Activated CD8-positive, alpha-beta memory T cell treated with anti-CD3 and anti-CD28 coated beads for 4 hours (primary cell): ENCODE measurements around the gene RINL.

Experiments used
- DNase-seq, 2 donors: peaks; one replicate each; pipeline ENCODE4 v3.0.0-alpha.2; 2020; ENCODE audit warnings: low read depth in 2 of 2

The RINL gene

DNA sequence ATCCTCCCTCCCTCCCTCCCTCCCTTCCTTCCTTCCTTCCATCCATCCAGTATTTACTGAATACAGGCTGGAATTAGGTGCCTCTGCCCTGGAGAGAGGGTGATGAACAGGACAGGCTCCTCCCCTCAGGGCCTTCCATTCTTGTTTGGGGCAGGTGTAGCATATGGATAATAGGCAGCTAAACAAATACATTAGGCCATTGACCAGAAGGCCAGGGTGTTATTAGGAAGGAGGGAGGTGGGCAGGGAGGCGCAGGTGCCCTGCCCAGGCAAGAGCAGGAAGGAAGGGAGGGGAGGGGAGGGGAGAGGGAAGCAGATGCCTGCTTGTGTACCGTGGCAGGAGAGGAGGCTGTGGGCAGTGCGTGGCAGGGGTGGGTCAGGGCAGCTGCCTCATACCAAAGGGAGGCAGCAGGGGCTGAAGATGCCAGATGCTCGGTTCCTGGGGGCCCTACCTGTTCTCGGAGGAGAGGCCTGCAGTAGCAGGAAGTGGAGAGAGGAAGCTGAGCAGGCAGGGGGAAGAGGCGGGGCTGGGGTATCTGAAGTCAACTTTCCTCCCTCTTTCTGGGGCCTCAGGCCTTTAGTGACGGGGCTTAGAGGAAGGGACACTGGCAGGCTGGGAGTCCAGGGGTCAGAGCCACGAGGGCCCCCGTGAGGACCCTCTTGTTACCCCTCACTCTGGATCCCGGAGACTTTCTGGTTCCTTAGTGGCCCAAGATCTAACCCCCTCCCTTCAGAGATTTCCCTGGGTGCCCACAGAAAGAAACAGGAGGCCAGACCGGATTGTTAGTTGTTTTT is at the start of gene RINL:
Gene RINL (minus strand): TSS at position 495 of the 794 bp plus-strand sequence. CDS start 1,533 bp downstream, outside the sequence.
- peak in 1 of 2 donors; percentile 40 for DNase-seq

DNA sequence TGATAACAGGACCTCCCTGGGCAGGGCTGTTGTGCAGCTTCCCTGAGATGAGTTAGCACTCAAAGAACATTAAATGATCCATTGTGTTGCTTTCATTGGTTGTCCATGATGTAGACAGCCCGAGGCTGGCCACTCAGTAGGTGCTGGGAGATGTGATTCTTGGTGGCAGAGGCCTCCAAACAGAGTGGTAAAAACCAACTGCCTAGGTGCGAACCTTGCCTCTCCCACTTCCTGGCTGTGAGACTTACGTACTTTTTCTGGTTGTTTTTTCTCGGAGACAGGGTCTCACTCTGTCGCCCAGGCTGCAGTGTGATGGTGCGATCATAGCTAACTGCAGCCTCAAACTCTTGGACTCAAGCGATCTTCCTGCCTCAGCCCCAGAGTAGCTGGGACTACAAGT is 46.3 kb upstream of the RINL start:
- DNase-seq, result peak in 1 of 2 donors; percentile 12

DNA sequence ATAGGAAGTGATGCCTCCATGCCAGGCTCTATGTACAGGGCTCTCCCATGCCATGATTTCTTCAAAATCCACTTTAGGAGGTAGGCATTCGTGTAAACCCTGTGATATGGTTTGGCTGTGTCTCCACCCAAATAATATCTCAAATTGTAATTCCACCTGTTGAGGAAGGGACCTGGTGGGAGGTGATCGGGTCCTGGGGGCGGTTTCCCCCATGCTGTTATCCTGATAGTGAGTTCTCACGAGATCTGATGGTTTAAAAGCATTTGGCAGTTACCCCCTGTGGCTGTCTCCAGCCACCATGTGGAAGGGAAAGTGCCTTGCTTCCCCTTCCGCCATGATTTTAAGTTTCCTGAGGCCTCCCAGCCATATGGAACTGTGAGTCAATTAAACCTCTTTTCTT is 44.4 kb upstream of the RINL start:
- DNase-seq, result no peak

DNA sequence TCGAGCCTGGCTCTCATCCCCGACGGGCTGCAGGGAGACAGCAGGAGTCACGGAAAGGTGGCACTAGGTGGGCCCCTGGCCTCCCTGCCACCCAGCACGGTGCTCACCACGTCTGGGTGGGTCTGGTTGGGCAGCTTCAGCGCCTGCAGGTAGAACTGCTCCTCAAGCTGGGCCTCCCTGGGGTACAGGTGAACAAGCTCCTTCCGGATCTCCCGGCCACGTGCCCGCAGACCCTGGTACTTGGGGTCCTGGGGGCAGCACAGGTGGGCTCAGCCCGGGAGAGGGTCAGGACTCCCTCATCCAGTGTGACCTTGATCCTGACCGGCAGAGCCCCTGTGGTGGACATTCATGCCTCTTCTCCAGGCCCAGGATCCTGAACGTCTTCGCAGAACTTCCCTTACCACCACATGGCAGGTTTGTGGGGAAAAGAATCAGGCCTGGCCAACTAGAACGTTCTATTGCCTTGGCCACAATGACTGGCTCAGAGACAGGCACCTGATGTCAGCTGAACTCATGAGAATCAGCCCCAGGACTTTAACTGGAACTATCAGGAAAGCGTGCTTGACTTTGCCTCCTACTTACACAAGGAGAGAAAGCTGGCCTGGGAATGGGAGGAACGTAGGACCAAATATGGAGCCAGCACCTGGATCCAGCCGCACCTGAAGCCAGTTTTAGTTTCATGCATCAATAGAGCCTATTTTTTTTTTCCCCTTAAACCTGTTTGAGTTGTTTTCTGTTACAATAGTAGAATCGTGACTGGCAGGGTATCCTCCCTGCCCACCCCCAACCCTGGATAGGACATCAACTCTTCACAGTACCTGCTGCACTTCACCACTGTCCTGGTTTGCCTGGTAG is 43.6 kb upstream of the RINL start:
- DNase-seq, result no peak

DNA sequence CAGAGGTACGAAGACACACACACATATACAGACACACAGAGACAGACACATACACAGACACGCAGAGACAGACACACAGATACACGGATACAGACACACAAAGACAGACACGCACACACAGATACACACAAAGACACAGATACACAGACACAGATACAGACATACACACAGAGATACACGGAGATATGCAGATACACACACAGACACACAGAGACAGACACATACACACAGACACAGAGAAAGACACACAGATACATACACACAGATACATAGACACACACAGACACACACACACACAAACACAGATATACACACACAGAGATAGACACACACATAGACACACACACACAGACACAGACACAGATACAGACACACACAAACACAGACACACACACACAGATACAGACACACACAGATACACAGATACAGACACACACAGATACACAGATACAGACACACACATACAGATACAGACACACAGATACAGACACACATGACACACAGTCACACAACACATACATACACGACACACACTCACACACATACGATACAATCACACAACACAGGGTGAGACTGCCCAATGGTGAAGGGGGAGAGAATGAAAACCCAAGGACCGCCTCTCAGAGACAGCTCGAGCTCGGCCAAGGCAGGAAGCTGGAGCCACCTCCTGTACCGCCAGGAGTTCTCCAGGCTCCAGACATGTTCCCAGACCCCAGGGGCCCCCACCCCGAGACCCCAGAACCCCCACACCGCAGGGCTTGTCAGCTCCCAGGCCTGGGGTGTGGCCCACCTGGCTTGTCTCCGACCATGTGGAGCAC is 42.7 kb upstream of the RINL start:
- no peak for DNase-seq

DNA sequence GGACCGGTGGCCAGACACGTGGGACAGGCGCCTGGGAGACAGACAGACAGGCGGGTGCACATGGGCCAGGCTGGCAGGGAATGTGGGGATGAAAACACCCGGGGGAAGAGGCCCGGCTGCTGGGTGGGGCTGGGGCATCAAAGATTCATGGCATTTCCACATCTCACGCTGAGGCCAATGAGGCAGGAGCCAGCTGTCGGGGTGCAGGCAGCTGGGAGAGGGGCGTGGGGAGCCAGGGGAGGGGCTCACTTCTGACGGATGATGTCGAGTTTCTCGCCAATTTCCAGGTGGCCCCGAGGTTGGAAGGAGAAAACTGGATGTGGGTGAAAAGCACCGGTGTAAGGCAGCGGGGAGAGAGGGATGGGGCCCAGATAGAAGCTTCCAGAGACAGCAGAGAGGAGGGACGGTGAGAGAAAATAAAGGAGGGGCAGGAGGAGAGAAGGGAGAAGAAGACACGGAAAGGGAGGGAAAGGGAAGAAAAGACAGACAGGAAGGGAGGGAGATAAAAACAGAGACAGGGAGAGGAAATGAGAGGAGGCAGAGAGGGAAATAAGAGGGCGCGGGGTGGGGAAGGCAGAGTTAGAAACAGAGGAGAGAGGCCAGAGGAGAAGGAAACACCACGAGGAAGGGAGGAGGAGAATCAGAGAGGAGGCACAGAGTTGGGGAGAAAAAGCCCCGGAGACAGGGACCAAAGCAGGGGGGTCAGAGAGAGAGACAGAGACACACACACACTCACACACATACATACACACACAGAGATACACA is 41.9 kb upstream of the RINL start:
- DNase-seq, result no peak

DNA sequence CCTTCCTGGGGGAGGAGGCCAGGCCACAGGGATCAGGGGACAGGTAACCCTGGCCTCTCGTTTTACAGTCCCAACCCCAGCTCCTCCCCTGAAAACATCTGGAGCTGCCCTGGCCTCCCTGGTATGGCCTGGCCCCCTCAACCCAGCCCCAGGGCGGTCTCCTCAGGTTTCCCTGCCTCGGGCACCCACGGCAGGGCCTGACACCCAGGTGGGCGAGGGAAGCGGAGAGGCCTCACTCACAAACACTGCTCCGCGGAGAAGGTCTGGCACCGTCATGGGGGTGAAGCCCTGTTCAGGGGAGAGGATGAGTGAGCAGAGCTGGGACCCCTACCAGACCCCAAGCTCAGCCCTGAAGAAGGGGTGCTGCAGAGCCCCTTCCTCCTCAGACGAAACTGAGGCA is 40.5 kb upstream of the RINL start:
- DNase-seq, result no peak

GRCh38 chr19:38917921-38918491 is 39.9 kb upstream of the RINL start:
- no peak for DNase-seq

DNA sequence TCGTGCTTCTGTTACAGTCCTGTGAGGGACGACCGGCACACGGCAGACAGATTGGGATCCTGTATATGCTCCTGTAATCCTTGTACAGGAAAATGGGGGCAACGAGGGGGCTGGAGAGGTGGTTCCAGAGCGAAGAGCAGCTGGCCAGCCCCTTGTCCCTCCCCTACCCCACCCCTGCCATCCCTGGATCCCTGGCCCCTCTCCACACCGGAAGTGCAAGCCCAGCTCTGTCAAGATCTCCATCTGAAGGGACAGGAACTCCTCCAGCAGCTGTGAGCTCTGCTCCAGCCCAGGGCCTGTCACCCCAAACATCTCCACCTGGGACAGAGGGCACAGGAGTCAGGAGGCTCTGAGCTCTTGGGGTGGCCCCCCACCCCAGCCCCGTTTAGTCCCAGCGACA is 39.4 kb upstream of the RINL start:
- no peak for DNase-seq

DNA sequence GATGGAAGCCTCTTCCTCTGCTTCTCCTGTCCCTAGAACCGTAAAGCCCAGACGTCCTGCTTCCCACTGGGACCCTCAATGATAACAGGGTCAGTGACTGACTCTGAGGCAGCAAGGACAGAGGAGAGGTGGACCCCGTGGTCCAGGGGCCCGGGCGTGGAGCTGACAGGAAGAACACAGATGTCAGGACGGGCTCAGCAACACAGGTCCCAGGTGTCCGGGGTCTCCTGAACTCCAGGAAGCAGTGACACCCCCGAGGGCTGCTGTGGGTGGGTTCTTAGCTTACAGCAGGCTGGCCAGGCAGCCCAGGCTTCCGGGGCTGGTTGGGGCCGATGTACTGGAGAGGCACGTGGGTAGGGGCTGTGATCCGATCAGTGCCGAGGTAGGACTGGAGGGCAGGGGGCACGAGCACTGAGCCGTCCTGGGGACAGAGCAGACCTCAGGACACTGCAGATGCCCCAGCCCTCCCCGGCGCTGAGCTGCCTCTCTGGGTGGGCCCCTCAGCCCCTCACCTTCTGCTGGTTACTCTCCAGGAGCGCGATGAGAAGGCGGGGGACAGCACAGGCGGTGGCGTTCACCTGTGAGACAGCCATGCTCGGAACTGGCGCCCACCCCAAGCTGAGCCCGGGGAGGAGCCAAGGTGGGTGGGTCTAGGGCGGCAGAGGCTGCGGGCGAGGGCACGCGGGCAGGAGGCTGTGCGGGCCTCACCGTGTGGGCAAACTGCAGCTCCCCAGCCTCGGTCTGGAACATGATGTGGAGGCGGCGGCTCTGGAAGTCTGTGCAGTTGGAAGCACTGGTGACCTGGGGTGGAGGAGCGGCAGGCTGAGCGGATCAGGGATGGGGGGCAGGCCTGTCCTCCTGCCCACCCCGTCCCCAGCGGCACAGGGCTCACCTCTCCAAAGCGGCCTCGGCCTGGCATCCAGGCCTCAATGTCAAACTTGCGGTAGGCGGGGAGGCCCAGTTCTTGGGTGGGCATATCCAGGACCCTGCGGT is 37.5 kb upstream of the RINL start:
- DNase-seq, result no peak

GRCh38 chr19:38913958-38914357 is 35.9 kb upstream of the RINL start:
- DNase-seq, result no peak

DNA sequence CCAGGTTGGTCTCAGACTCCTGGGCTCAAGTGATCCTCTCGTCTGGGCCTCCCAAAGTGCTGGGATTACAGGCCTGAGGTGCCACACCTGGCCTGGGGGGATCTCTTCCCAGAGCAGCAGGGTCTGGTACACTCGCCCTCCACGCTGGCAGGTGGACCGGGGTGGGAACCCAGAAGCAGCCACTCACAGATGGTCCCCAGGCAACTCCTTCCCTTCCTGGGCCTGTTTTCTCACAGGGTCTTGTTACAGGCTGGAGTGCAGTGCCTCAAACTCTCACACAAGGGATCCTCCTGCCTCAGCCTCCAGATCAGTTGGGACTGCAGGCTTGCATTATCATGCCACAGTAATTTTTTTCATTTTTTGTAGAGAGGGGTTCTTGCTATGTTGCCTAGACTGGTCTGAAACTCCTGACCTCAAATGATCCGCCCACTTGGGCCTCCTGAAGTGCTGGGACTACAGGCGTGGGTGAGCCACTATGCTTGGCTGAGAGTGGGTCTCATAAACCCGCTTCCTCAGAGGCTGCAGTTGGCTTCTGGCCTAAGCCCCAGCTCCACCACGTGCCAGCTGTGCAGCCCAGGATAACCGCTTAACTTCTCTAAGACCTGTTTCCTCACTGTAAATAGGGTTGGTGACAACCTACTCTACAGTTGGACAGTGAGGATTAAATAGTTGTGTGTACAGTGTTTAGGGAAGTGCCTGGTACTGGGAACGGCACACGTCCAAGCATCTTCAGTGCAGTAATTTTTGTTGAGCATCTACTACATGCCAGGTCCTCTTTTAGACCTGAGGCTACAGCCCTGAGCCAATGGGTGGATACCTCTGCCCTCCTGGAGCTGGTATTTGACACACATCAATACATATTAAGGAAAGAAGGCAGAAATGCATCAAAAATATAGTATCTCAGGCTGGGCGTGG is 34.8 kb upstream of the RINL start:
- no peak for DNase-seq

GRCh38 chr19:38911388-38912001 is 33.4 kb upstream of the RINL start:
- DNase-seq, result no peak

- no peak for DNase-seq
These were observed 32.4 kb upstream of the RINL start for GRCh38 chr19:38910488-38910887.

- no peak for DNase-seq
These were observed 30.8 kb upstream of the RINL start for GRCh38 chr19:38908911-38909310.

- no peak for DNase-seq
These were observed 29.6 kb upstream of the RINL start for GRCh38 chr19:38907670-38908069.

GRCh38 chr19:38907227-38907626 is 29.2 kb upstream of the RINL start:
- DNase-seq, result no peak

- no peak for DNase-seq
These were observed 27.5 kb upstream of the RINL start for GRCh38 chr19:38905620-38906019.
